GM21367 (cell line): Measurements from ENCODE around the gene LVRN.

ENCODE experiments used
- ATAC-seq: cut with Tn5 transposase; IDR thresholded peaks from one replicate; pipeline ENCODE4 v1.9.1; 2021; ENCODE audit not compliant: unreplicated experiment

Gene LVRN

DNA sequence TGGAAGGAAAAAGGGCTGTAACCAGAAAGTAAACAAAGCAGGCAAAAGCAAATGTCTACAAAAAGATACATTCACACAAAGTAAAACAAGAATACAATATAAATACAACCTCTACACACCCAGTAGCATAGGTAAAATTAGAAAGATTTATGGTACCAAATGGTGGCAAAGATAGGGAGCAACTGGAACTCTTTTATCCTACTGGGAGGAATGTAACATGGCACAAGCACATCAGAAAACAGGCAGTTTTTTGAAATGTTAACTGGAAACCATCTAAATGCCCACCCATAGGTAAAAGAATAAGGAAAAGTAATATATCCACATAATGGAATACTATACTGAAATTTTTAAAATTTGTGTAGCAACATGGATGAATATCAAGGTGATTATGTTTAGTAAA is 61.3 kb downstream of the LVRN start:
- ATAC-seq: no peak

GRCh38 chr5:116025866-116026265 is 63.6 kb downstream of the LVRN start:
- no peak for ATAC-seq

- peak; percentile 55 for ATAC-seq
Observed at GRCh38 chr5:116032094-116032517, 69.8 kb downstream of the LVRN start, which contains the start of gene ARL14EPL. ARL14EPL (plus strand) TSS chr5:116032472; CDS start chr5:116051466, 18,994 bp downstream.

GRCh38 chr5:116032991-116033390 is 70.7 kb downstream of the LVRN start:
- ATAC-seq: peak; percentile 52

DNA sequence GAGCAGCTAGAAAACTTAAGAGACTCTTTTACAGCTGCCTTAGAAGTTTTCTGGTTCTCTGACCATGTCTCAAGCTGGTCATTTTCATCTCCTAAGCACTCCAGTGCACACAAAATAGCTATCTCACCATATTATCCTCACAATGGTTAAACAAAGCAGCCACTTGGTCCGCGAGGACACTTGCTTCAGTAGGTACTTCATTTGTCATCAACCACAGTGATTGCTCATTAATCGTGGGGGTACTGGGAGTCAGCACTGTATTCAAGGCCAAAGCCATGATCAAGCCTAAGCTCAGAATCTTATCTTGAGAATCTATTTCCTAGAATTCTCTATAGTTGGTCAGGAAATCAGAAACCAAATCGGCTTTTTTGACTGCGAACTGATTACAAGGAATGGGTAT is 72.8 kb downstream of the LVRN start:
- no peak for ATAC-seq

- no peak for ATAC-seq
Observed at GRCh38 chr5:116037236-116037822, 75.1 kb downstream of the LVRN start.

DNA sequence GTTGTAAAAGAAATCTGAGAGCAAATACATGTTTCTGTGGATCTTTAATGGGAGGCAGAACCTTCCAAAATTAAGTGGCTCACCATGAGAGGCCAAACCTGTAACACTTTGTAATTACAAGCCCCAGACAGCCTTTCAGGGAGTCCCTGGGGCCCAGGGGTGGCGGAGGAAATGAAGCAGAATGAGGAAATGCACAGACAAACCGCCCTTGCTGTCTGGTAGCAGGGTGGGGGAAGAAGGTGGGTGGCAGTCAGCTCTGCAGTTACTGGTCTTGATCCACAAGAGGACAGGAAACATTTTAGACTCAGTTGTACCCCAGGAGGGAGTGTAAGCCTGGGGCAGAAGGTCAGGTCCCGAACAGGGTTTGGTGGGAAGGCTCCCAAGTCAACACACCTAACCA is 76.5 kb downstream of the LVRN start:
- peak; percentile 93 for ATAC-seq

- no peak for ATAC-seq
Observed at GRCh38 chr5:116042375-116042774, 80.1 kb downstream of the LVRN start.

DNA sequence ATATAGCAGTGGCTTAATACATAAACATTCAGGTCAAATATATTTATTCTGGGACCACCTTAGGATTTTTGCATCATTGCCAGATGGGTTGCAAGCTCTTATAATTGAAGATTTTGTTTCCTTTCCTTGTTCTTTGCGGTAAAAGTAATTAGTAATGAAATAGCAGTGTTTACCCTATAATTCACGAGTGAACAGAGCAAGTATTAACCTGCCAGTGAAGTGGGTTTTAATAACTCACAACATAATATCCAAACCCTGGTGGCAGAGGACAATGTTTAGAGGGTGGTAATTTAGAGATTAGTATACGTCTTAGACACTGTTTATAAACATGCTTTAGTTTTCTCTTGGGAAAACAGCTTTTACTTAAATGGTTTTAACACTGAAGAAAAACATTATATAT is 81.8 kb downstream of the LVRN start:
- no peak for ATAC-seq

DNA sequence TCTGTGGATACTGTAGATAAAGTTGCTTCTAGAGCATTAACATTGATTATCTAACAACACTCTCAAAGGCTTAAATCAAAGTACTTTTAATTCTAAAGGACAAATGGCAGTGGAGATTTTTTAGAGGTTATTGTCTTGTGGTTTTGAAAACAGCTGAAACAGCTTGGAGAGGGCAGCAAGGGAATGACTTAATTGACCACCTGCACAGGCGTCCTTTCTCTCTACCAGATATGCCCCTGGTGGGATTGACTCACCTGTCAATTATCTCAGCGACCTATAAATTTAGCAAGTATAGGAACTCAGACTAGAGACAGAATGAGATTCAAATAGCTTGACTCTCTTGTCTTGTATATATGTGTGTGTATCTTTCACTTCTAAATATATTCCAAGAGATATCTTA is 83.5 kb downstream of the LVRN start:
- no peak for ATAC-seq

DNA sequence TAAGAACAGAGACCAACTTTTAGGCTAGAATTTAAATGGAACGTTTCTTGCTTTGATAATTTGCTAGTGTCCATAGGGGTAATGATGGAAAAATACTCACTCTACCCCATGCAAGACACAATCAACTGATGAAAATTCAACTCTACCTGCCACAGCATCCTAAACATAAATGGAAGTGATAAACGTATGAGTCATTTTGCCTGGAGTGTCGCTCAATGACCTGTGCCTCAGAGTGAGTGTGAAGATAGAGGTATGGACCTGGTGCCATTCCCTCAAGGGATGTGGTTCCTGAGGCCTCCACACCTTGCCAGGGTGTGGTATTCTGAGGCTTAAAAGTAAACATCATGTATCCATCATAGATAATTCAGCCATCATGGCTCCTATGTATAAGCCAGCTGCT is 84.0 kb downstream of the LVRN start:
- ATAC-seq: no peak

- no peak for ATAC-seq
Observed at GRCh38 chr5:116046823-116047222, 84.5 kb downstream of the LVRN start.

DNA sequence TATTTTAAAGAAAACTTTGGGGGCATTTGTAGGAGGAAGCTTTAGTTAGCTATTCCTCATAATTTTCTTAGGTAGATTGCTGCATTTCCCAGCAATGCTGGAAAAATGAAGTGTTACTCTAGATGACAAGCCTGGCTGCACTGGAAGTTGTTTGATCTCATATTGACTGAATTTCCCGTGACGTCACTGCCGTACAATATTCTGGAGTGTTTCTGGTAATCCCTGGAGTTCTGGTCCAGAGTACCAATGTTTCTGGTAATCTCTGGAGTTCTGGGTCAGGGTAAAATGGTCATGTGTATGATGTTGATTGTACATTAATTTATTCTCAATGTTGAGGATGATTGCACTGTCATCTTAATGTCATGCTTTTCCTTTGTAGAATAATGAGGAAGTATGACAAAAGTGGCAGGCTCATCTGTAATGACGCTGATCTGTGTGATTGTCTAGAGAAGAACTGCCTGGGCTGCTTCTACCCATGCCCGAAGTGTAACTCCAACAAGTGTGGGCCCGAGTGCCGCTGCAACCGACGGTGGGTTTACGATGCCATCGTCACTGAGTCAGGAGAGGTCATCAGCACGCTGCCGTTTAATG is 96.2 kb downstream of the LVRN start:
- no peak for ATAC-seq

DNA sequence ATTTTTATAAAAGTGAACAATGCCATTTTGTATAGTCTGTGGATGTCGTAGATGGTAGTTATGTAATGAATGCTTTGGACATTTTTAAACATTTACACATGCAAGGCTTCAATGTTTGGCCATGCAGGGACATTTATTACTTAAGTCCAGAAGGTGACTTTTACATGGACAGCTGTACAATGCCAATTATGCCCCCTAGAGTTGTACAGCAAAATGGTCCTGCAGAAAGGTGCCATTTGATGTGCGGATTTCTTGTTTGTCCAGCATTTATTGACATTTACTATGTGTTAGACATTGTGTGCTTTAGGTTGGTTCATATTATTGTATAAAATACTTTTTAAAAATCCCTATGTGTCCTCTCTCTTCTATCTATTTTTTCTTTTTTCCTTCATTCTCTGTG is 100.1 kb downstream of the LVRN start:
- no peak for ATAC-seq

DNA sequence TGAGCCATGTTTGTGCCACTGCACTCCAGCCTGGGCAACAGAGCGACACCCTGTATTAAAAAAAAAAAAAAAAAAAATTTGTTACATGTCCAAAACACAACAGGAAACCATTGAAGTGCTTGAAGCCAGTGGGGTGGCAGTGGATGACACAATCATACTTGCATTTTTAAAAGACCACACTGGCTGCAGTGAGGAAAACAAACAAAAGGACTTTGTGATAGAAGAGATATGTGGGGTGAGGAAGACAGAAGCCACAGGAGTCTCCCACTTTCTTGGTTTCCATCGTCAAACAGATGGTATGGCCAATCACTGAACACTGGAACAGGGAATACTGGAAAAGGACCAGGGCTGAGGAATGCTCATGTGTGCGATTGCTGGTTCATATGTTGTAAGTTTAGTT is 101.7 kb downstream of the LVRN start:
- no peak for ATAC-seq

DNA sequence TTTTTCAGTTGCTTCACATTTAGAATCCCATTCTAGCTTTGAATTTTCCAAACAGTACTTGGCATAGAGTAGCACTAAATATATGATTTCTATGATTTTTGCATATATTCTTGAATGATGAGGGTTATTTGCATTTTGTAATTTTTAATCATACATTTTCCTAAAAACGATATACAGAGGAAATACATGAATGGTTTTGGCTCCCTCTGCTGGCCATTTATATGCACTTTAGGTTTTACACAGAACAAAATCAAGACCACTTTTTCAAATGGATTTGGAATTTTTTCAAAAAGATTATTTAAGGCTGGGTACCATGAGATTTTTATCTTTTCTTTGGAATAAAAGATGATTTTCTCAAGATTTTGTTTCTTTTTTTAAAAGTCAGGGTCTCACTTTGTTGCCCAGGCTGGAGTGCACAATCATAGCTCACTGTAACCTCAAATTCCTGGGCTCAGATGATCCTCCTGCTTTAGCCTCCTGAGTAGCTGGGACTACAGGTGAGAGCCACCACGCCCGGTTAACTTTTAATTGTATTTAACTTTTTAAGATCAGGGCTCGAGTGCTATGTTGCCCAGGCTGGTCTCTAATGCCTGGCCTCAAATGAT is 105.9 kb downstream of the LVRN start:
- ATAC-seq: no peak

DNA sequence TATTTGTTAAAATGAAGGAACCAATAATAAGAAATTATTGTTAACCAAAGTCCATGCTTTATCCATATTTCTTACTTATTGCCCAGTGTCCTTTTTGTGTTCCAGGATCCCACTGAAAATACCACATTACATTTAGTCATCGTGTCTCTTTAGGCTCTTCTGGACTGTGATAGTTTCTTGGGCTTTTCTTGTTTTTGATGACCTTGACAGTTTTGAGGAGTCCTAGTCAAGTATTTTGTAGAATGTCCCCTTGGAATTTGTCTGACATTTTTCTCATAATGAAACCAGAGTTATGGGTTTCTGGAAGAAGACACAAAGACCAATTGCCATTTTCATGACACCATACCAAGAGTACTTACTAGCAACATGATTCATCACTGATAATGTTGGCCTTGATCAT is 108.9 kb downstream of the LVRN start:
- ATAC-seq: no peak

- ATAC-seq: no peak
Observed at GRCh38 chr5:116075191-116075831, 113.0 kb downstream of the LVRN start.

GRCh38 chr5:116076496-116076895 is 114.2 kb downstream of the LVRN start:
- peak; percentile 98 for ATAC-seq
